CD4-positive, alpha-beta T cell treated with Interleukin-12 subunit alpha and Interleukin-12 subunit beta, for 1 hour (primary cell): Measurements from ENCODE around the gene AQP4.

ENCODE experiments used
- DNase-seq: peaks from one replicate; pipeline ENCODE4 v3.0.0-alpha.2; 2020

AQP4 gene, protein sequence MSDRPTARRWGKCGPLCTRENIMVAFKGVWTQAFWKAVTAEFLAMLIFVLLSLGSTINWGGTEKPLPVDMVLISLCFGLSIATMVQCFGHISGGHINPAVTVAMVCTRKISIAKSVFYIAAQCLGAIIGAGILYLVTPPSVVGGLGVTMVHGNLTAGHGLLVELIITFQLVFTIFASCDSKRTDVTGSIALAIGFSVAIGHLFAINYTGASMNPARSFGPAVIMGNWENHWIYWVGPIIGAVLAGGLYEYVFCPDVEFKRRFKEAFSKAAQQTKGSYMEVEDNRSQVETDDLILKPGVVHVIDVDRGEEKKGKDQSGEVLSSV

DNA sequence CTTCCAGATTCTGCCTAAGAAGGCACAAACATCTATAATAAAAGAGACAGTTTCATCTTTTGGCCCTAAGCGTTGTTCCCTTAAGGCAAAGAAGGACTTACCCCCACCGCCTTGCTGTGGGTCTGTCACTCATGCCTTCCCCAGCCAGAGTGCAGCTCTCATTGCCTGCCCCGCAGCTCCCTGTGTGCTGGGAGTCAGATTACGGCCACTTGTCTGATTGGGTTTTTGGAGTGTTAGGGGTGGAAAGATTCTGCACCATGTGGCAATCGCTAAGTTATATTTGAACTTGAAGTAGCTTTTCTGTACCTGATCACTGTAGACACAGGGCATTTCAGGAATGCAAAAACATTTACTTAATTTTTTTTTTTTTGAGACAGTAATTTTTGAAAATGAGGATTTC is at the start of gene AQP4:
TSS of gene AQP4 (minus strand) at position 151 of the 400 bp plus-strand sequence. CDS start at position 133, 18 bp downstream.
- no peak for DNase-seq

DNA sequence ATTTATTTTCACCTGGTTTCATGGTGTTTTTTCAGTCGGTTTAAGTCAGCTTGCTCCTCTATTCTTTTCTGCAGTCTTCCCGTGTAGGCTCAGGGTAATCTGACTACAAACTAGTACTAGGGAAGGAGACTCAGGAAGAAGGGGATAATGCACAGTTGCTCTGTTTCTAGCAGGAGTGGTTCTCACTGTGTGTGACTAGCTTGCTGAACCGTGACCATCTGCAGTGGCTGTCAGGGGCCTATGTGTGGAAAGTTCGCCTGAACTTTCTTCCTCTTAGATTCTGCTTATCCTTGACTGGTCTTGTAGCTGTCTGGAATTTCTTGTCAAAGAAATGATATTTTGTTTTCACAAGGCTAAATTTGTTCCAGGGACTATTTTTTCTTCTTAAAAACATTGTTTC is 46.3 kb upstream of the AQP4 start:
- DNase-seq, result no peak

DNA sequence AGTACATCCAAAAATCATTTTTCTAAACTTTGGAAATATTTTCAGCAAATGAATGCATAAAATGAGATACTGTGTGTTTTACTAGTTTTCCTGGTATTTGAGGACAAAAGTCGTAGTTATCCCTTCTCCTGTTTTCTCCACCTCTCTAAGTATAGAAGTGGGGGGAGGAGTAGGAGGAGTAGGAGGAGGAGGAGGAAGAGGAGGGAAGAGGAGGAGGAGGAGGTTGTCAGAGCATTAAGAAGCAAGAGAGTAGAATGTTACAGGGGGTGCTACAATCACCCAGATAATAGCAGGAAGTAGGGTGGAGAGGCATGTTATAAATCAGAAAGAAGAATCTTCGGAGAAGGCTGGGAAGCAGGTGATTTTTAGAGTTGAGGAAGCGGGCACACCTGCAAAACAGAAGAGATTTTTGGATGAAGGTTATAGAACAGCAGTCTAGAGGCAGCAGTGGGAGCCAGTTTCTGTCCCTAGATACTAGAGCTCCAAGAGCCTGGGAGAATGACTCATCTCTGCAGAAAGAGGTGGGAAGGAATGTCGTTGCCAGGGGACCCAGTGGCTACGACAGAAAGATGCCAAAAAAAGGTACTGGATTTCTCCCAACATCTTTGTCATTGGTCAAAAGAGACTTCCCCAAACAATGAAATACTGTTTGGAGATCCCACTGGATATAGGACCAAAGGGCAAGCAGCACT is 44.2 kb upstream of the AQP4 start:
- no peak for DNase-seq

DNA sequence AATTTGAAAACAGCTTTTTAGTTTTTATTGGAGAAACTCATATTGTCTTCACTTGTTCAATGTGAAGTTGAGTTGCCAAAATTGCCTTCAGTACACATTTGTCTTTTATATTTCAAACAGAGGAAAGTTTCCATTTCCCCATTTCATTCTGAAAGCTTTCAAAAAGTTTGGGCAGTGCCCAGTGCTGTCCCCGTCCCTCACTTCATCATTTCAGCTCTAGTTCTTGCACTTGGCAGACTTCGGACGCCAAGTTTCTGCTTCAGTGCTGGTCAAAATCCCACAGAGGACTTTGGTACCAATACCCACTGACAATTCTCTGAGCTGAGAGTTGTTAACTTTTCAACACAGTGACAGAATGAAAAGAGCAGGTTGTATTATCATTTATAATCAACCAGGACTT is 43.4 kb upstream of the AQP4 start:
- DNase-seq, result no peak

DNA sequence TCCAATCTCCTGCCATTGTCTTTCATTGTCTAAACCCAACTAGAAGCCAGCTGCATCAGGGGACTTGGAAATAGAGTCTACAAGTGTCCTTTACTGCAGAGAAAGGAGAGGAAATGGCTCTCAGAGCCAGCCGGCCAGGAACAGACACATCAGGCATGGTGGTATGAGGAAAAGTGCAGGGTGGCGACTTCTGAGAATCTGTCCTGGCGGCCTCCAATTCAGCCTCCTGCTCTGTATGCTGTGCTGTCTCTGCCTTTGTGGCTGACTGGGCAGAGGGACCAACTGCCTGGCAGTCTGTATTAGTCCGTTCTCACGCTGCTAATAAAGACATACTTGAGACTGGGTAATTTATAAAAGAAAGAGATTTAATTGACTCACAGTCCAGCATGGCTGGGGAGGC is 36.8 kb upstream of the AQP4 start:
- DNase-seq, result no peak

DNA sequence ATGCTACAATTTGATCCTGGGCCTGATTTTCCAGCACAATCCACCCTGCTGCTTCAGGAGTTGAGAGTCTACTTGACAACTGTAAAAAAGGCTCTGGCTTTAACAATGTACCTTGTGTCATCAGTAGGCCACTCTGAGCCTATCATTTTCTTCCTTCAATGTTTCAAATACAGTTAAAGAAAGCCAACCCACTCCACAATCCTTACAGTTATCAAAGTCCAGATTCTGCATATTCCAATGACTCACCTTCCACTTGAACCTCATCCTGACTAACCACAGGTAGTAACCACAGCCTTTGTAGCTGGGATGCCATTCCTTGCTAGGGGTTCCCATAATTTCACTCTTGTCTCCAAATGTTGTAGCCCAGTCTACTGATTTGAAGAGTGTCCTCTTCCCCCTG is 35.5 kb upstream of the AQP4 start:
- no peak for DNase-seq

DNA sequence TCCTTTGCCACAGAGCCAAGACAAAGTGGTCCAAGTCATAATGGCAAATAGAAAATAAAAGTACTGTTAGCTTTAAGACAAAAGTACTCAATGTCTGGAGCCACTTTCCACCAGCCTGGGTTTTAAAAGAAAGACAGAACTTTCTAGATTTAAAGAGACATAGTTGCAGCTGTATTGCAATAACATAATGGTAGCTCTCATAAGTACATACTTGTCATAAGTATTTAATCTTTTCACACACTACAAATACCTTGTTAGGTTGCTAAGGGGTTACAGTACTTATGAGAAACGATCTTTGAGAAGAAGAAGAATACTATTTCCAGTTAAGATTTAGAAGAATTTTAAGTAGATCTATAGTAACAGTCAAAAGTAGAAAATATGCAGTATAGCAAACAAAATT is 28.9 kb upstream of the AQP4 start:
- no peak for DNase-seq

DNA sequence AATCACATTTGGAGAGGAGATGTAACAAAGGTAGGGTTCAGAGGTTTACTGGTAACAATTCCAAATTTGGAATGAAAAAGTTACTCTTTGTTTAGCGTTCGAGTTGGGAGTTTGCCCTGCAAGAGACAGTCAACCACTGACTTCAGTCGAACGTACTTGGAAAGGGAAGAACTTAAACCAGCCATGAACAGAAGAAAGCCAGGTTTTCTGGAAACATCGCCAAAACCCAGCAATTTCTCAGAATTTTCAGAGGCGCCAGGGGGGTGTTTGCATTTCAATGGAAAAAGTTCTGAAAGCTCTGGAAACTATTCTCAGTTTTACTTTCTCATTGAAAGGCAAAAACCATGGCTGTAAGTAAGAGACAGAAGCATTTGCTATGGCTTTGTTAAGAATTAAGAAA is 28.5 kb upstream of the AQP4 start:
- DNase-seq, result no peak

DNA sequence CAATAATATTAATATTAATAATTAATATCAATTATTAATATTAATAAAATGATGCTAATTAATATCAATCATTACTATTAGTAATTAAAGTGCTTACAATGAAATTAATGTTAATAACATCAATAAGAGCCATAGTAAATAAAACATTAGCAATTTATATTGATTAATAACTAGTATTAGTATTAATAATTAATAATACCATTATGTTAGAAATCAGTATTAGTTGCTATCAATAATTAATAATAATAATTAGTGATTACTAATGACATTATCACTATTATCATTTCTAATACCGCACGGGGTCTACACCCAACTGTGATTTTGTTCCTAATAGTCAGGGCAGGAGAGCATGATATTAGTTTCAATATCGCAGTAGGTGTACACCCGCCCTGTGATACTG is 22.8 kb upstream of the AQP4 start:
- no peak for DNase-seq

DNA sequence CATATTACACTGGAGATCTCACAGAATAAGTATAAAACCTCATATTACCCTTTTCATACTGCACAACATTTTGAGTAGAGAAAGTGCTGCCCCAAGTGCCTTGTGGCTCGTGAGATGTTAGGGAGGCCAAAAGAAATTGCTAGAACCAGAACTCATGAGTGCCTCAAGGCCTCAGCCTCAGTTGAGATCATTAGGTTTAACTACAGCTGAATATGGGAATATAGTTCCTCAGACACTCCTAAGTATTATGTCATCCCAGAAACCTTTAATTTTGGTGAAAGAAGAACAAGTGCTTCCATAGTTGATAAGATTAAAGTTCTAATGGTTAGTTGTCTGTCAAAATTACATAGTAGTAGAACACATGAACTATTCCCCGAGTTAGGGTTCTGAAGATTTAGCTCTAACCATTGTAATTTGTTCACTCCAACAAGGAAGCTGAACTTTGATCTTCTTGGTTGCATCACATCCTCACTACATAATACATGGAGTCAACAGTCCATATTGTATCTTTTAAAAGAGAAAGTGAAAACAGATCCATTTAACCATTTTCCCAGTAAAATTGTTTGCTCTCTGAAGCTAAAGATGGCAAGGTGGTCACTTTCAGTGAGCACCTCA is 9.6 kb upstream of the AQP4 start:
- no peak for DNase-seq

DNA sequence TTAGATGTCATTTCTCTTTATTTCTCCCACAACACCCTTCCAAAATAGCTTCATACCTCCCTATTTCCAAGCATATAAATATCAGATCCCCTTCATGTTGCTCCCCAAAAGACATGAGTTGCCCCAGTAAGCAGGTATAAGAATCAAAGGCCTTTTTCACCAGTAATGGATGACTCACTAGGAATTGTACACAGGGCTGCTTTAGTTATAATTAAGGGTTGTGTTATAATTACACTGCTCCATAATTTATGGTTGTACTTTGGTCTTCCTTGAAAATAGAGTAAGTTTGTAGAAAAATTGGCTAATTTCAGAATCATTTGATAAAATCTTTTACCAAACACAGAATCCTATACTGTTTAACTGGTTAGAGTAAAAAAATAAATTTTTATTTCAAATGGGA is 8.8 kb upstream of the AQP4 start:
- DNase-seq, result no peak

DNA sequence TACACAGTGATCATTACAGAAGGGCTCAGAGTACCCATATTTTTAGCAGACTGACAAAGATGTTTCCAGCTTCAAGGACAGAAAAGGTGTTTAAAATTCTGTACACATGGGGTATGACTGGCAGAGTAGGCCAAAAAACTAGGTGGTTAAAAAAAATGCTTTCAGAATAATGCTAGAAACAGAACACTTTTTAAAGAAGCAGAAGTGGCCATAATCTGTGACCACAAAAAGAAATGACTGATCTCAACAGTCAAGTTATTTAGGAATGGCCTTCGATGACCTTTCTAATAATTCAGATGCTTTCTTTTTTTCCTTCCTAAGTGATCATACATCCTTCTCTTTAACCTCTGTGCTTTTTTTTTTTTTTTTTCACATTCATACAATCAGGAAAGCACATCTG is 4.1 kb upstream of the AQP4 start:
- no peak for DNase-seq

DNA sequence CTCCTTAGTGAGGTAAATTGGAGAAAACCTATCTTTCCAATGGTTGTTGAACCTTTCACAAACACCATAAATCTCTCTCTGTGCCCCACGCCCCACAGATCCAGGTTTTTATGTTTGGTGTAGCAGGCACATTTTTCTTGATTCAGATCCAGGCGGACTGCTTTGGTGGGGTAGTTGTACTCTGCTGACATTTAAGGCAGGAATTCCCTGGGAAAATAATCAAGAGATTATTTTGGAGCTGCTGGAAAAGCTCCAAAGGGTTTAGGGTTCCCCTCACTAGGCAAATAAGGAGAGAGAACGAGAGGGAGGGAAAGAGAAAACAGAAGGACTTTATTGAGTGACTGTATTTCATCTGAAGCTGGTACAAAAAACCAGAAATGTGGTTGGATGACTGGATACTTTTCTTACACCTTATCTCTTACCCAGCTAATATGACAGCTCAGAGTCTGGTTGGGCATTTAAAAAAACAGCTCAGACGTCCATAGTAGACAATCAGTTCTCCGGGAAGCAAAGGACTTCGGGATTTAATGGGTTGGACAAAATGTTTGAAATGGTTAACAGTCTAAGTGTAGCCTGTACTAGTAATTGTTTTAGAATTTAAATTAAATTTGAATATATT is 3.6 kb upstream of the AQP4 start:
- no peak for DNase-seq

DNA sequence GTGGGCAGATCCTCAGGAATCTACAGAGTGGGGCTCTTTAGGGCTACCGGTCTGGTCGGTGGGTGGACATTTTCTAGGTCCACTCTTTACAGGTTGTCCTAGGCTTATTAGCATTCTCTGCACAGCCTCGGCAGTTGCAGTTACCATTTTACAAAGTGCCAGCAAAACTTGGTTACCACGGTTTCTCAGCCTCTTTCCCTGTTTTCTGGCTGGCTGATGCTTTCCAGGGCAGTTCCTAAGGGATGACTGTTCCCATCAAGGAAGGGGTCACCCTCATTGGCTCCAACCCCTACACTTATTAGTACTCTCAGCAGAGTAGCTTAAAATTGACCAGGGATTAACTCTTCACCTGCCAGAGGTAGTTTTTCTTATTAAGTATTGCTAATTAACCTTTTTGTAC is 2.0 kb upstream of the AQP4 start:
- no peak for DNase-seq

DNA sequence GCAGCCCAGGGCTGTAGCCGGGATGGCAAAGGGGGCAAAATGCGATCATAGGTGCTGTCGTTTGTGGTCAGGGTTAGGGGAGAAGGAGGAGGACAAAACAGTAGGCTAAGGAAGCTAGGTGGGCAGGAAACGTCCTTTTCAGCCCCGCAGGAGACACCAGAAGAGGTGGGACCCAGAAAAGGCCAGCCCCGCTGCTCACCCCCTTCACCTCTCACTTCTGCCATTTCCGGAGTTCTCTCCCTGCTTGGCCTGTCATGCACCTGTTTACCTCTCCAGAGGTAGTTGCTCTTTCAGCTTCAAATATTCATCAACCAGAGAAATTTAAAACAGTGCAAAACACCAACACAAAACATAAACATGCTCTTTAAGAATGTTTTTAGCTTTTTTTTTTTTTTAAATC is 849 bp downstream of the AQP4 start:
- no peak for DNase-seq

DNA sequence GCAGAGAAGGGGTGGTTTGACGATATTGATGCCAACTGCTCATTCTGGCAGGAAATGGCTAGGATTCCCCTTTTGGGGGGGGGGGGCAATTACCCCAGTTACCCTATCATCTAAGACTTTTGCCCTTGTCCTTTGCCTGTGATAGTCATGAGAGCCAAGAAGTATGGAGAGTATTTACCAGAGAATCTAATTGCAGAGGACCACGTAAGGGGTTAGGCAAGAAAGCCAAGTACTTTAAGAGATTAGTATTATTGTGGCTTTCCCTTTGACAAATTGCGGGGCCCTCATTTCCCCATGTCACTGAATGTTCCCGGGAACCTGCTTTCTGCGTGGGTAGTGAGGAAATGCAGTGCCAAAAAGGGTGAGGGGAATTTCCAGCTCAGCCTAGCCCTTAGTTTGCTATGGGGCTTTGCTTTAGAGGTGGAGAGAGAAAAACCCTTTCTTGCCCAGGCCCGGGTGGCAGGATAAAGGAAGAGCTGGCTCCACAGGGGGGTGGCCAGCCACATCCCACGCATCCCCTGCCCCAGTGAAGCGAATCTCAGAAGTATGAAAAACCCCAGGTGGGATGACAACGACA is 1.5 kb downstream of the AQP4 start:
- DNase-seq, result no peak

DNA sequence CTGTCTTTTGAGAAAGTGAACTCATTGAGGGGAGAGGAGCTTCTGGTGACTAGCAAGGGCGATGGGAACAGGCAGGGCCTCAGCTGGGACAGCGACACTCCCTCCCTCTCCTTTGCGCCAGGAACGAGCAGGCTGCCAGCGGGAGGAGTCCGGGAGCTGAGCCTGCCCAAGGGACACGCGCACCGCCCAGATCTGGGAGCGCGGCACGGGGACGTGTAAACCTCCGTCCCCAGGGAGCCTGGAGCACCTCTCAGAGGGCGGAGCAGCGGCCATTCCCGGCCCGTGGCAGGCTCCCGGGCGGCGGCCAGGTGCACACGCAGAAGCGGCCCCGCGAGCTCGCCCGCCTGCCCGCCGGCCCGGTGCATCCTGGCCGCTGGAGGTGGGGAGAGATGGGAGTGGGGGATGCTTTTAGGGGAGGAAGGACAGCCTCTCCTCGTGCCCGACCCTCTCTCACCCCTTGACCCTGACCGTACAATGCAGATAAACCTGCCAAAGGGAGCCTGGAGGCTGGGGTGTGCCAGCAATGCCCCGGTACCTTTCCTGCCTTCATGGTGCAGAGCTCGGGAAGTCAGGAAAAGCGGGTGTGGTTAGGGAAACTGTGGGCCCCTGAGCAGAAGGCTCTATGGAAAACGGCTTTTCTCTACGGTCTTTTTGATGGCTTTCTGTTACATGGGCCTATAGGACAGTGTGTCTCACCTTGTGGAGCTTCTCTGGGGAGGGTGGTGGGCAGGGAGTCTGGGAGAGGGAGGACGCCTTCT is 2.2 kb downstream of the AQP4 start:
- DNase-seq, result no peak

DNA sequence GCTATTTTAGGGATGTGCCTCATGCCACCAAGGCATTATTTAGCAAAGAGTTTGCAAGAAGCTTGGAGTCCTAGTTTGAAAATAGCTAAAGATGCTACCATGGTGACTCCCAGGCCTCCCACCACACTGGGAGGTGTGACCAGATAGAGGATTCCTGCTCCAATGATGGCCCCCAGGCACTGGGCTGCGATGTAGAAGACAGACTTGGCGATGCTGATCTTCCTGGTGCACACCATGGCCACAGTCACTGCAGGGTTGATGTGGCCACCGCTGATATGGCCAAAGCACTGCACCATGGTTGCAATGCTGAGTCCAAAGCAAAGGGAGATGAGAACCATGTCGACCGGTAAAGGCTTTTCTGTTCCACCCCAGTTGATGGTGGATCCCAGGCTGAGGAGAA is 3.4 kb downstream of the AQP4 start:
- DNase-seq, result no peak

DNA sequence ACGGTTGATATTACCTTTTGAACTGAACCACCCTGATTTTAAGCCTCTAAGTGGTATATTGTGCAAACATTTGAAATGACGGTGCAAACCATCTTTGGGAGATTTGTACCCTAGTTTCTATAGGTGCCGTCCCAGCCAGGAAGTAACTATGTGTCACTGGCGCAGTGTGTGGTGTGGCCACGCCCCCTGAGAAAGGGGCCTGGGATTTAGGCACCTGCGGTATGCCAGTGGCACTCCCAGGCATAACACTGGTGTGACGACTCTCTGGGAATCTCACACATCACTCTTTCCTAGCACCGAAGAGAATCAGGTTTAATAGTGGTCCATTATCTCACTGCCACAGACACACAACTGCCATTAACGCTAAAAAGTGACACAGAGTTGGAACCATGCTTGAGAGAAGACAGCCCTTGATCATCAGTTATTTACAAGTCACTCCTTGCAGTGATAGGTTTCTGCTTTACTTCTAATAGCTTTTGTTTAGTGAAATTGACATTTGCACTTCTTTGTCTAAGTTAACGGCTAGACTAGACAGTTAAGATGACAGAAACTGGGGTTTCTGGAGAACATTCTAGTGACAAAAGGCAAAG is 11.1 kb downstream of the AQP4 start:
- no peak for DNase-seq

DNA sequence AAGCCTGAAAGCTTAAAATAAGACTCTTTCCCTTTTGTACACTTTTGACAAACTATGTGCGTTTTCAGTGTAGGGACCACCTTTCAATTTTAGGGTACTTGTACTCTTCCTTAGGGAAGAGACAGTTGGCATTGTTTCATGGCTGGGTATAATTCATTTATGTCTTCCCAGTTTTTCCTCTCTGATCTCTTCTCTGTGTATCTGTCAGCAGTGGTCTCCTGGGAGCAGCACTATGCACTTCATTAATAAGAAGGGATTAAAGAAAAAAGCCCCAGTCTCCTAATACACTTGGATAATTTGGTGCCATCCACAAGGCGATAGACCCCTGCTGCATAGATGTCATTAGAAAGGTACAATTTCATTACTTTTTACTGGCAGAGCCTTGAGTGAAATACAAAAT is 12.1 kb downstream of the AQP4 start:
- no peak for DNase-seq

DNA sequence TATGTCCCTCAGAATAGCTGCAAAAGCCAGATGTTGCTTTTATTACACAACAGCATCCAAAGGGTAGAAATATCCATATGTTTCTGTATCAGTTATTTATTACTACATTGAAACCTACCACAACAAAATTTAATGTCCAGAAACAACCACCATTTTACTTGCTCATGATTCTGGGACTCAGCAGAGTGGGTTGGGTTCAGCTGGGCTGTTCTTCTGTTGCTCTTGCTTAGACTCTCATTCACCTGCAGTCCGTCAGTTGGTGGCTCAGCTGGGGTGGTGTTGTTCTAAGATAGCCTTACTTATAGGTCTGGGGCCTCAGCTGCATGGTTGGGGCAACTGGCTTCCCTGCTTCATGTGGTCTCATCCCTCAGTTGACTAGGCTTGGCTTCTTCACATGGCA is 21.7 kb downstream of the AQP4 start:
- no peak for DNase-seq

DNA sequence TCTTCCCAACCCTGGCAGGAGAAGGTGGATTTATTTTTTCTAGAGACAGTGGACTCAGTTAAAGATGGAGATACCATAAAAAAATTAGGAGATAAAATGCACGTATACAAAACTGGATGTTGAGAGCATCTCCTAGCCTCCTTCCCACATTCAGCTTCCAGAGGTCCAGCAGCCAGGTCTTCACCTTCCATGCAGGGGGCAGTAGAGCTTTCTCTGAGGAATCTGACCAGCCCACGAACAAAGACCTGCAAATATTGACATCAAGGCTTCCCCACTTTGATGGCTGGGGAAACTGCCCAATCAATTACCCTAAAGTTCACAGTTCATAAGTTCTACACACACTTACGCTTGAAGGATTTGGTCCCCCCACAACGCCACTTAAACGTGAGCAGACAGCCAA is 24.5 kb downstream of the AQP4 start:
- no peak for DNase-seq
